Inflammatory macrophage (primary cell): ENCODE data around the gene EFHC2.

ENCODE experiments used
- DNase-seq, 2 donors: peaks; one replicate each; pipeline ENCODE4 v3.0.0-alpha.2; 2020 to 2022

Gene EFHC2

GRCh38 chrX:44144177-44144945 lies 199.1 kb downstream of the EFHC2 start:
- DNase-seq, result no peak

GRCh38 chrX:44143061-44143602 lies 200.3 kb downstream of the EFHC2 start:
- no peak for DNase-seq

GRCh38 chrX:44130189-44130588 lies 213.3 kb downstream of the EFHC2 start:
- DNase-seq, result no peak

- no peak for DNase-seq
Observed at GRCh38 chrX:44113337-44113736, 230.1 kb downstream of the EFHC2 start.

- peak; percentile 10 to 36 for DNase-seq
Observed at GRCh38 chrX:44106864-44107263, 236.6 kb downstream of the EFHC2 start.

GRCh38 chrX:44105228-44105913 lies 238.1 kb downstream of the EFHC2 start:
- DNase-seq, result no peak

- DNase-seq, result no peak
Observed at GRCh38 chrX:44104699-44105098, 238.8 kb downstream of the EFHC2 start.

GRCh38 chrX:44101281-44101680 lies 242.2 kb downstream of the EFHC2 start:
- DNase-seq, result peak; percentile 14 to 17

GRCh38 chrX:44099366-44099765 lies 244.1 kb downstream of the EFHC2 start:
- peak in 1 of 2 donors; percentile 2 for DNase-seq
